HFFc6 (cell line): Measurements from ENCODE around the gene ARMC12. TPM values are rescaled to one million over a fixed set of nuclear protein-coding genes. Genes with fewer than 3 reads are reported as not detected.

Experiments
- DNase-seq: peaks from one replicate; pipeline ENCODE4 v3.0.0-alpha.2; 2018
- H3K27ac Mint-ChIP-seq: 2 replicates; pipeline ENCODE4 v1.8.0; 2020; ENCODE audit warnings: mild to moderate bottlenecking, mixed read lengths
- H3K27me3 Mint-ChIP-seq: 2 replicates; pipeline ENCODE4 v1.8.0; 2021; ENCODE audit warnings: mild to moderate bottlenecking, moderate library complexity, mixed read lengths; ENCODE audit not compliant: insufficient read depth
- H3K36me3 Mint-ChIP-seq: 2 replicates; pipeline ENCODE4 v1.8.0; 2021; ENCODE audit warnings: low read depth, mixed read lengths
- H3K4me1 Mint-ChIP-seq: 2 replicates; pipeline ENCODE4 v1.8.0; 2020; ENCODE audit warnings: low read depth, mixed read lengths
- H3K4me3 Mint-ChIP-seq: 2 replicates; pipeline ENCODE4 v1.8.0; 2020; ENCODE audit warnings: mild to moderate bottlenecking, moderate library complexity, mixed read lengths
- H3K9me3 Mint-ChIP-seq: 2 replicates; pipeline ENCODE4 v1.8.0; 2020; ENCODE audit warnings: mild to moderate bottlenecking, mixed read lengths
- total RNA-seq, 6 experiments: library from RNA; stranded (reverse); fragmentation: NEBNext Ultra II Directional; extraction: Animal tissue kit (Norgen Biotek cat#: 25700); gene quantifications; 2 replicates in 1 of 6; 3 replicates in 5 of 6; pipeline ENCODE4 v1.2.3, GENCODE V29; 2021
- TF ChIP-seq, protein P1 (sequence below): fragments of 200-600 bp; sonication (generic); IDR thresholded peaks from 2 replicates; pipeline ENCODE4 v1.5.0; 2021; ENCODE audit warnings: antibody characterized with exemption, mild to moderate bottlenecking

ARMC12 gene
- total RNA-seq, 6 experiments from 2014 or later = 0.17 to 0.33 (median 0.27) TPM; not detected in 2

DNA sequence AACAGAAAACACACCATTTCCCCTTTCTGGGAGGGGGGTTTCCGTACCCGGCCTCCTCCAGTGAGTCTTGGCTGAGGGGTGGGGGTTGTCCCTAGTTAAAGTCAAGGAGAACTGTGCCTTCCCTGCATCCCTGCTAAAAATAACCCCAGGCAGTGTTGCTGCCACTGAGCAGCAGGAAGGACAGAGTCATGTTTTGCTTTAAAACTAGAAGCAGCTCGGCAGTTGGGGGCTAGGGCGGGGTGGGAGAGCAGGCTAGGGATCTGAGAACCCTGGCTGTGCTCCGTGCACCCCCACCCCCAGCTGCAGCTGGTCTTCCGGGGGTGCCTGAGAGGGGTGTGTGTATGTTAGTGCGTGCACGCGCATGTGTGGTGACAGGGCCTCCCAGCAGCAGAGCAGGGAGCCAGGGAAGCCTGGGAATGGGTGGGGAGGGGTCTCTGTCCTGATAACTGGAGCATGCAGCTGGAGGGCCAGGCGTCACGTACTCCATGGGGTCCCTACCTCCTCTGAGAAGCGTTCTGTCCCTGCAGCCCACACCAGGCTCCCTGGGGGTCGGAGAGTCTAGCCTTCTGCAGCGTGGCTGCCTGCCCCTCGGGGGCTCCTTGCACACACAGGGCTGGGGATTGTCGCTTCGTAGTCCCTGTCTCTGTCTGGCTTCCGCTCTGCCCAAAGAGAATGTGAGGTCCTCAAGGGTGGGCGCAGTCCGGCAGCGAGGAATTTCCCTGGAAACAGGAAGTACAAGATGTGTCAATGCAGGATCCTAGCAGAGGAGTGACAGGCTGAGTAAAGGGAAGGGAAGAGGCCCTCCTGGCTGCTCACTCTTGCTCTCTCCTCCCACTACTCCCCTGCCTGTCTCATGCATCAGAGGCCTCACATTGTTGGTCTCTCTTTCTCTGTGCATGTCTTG is 16.8 kb upstream of the ARMC12 start:
- Mint-ChIP-seq H3K4me3 (peak overlapping the region; percentile 41; the same call in 1 of the 2 replicates), H3K27me3 (peaks cover 11% of the 10 kb centered on the region), H3K9me3 (no peaks in the 10 kb centered on the region), H3K4me1 (peaks cover 16% of the 10 kb centered on the region), H3K36me3 (no peaks in the 10 kb centered on the region), H3K27ac (peak overlapping the region; percentile 20; the same call in 1 of the 2 replicates)
- no peak for DNase-seq
- TF ChIP-seq, protein P1, sequence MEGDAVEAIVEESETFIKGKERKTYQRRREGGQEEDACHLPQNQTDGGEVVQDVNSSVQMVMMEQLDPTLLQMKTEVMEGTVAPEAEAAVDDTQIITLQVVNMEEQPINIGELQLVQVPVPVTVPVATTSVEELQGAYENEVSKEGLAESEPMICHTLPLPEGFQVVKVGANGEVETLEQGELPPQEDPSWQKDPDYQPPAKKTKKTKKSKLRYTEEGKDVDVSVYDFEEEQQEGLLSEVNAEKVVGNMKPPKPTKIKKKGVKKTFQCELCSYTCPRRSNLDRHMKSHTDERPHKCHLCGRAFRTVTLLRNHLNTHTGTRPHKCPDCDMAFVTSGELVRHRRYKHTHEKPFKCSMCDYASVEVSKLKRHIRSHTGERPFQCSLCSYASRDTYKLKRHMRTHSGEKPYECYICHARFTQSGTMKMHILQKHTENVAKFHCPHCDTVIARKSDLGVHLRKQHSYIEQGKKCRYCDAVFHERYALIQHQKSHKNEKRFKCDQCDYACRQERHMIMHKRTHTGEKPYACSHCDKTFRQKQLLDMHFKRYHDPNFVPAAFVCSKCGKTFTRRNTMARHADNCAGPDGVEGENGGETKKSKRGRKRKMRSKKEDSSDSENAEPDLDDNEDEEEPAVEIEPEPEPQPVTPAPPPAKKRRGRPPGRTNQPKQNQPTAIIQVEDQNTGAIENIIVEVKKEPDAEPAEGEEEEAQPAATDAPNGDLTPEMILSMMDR = no peak

DNA sequence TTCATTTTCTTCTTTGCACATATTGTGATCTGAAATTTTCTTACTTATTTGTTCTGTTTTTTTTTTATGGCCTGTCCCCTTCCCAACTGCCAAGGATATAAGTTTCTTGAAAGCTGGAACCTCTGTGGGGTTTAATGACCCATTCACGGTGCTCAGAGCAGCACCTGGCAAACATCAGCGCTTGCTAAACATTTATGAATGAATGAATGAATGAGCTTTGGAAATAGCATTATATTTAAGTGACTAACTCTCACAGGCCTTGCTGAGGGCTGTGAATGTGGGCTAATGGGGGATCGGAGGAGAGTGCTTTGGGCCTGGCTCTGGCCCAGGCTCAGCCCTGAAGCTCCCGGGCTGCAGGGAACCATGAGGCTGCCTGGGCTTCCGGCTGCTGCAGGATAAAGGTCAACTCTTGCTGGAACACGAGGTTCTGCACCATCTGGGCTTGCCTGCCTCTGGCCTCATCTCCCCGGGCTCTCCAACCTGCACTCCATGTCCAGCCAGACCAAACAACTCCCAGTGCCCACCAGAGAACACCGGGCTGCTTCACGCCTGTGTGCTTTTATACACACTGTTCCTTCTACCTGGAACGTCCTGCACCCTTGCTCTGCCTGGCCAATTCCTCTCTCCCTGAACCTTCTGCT is 14.6 kb upstream of the ARMC12 start:
- no peak overlapping the region for H3K4me3 Mint-ChIP-seq
- TF ChIP-seq, protein P1 = no peak
- peaks cover 34% of the 10 kb centered on the region for H3K4me1 Mint-ChIP-seq
- no peaks in the 10 kb centered on the region for H3K36me3 Mint-ChIP-seq
- no peaks in the 10 kb centered on the region for H3K9me3 Mint-ChIP-seq
- DNase-seq = no peak
- no peaks in the 10 kb centered on the region; the same call in 1 of the 2 replicates for H3K27me3 Mint-ChIP-seq
- H3K27ac Mint-ChIP-seq = no peak overlapping the region

DNA sequence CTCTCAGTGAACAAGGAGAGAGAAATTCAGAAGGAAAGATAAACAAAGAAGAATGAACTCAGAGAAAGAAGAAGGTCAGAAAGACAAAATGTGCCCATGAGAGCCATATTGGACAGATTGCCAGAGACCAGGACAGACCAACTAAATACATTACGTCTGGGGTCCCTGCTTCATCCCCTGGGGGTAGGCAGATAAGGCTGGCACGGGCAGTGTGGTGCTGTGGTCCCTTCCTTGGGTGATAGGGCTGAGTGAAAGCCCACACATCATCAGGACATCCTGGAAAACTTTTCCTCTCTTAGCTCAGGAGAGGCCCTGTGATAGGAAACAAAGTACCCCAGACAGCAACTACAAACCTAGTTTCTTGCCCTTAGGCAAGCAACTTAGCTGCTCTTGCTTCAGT is 13.2 kb upstream of the ARMC12 start:
- Mint-ChIP-seq H3K9me3 (no peaks in the 10 kb centered on the region), H3K4me1 (peaks cover 42% of the 10 kb centered on the region), H3K27ac (no peak overlapping the region), H3K27me3 (no peaks in the 10 kb centered on the region; the same call in 1 of the 2 replicates), H3K36me3 (no peaks in the 10 kb centered on the region), H3K4me3 (no peak overlapping the region)
- no peak for DNase-seq
- TF ChIP-seq, protein P1 = no peak

DNA sequence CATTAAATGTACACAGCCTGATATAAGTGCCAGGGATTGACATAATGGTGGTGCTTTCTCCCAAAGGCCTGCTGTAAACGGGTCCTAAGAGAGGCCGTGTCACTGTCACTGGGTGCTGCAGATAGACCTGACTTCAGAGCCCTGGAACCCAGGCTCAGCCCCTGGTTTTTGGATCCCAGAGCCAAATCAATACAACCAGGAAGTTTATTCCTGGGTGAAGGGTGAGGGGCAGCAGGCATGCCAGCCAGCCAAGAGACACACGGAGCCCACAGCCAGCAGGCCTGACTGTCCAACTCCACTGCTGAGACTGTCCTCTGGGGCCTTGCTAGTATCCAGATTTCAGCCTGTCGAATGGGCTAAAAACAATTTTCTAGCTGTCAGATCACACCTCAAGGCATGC is 12.8 kb upstream of the ARMC12 start:
- H3K27ac Mint-ChIP-seq = no peak overlapping the region
- DNase-seq = no peak
- no peak overlapping the region for H3K4me3 Mint-ChIP-seq
- no peaks in the 10 kb centered on the region; the same call in 1 of the 2 replicates for H3K27me3 Mint-ChIP-seq
- no peaks in the 10 kb centered on the region for H3K9me3 Mint-ChIP-seq
- TF ChIP-seq, protein P1 = no peak
- no peaks in the 10 kb centered on the region for H3K36me3 Mint-ChIP-seq
- H3K4me1 Mint-ChIP-seq = peaks cover 43% of the 10 kb centered on the region

DNA sequence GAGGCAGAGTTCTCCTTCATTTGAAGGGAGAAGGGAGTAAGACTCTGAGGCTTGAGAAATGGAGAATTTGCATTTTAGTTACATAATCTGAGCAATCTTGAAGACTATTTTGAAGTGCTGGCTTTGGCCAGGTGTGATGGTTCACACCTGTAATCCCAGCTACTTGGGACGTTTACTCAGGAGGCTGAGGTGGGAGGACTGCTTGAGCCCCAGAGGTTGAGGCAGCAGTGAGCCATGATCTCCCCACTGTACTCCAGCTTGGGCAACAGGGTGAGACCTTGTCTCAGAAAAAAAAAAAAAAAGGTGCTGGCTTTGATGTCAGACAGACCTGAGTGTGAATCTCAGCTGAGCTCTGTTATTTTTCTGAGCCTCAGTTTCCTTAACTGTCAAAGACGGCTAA is 12.4 kb upstream of the ARMC12 start:
- no peak overlapping the region for H3K4me3 Mint-ChIP-seq
- H3K27me3 Mint-ChIP-seq = peaks cover 1% of the 10 kb centered on the region
- H3K4me1 Mint-ChIP-seq = peaks cover 41% of the 10 kb centered on the region
- no peaks in the 10 kb centered on the region for H3K9me3 Mint-ChIP-seq
- no peak for DNase-seq
- no peaks in the 10 kb centered on the region for H3K36me3 Mint-ChIP-seq
- H3K27ac Mint-ChIP-seq = no peak overlapping the region
- TF ChIP-seq, protein P1 = no peak
